IMR-90 (cell line): ENCODE measurements around the gene SELENOO. TPM values are rescaled to one million over a fixed set of nuclear protein-coding genes. Genes with fewer than 3 reads are reported as not detected.

Experiments
- ATAC-seq: fragments of 200-7000 bp; cut with Tn5 transposase; 2 replicates; pipeline ENCODE4 v1.9.1; 2020; ENCODE audit warnings: low read depth, mild to moderate bottlenecking, moderate library complexity
- Bru-seq: library from RNA; stranded (reverse); fragments of 400-500 nt; gene quantifications from one replicate; lab custom pipeline; 2021; lab: Mats Ljungman, UMichigan
- BruChase-seq, 2 experiments: library from RNA; stranded (reverse); fragments of 400-500 nt; gene quantifications; one replicate each; lab custom pipeline; 2021; lab: Mats Ljungman, UMichigan
- BruUV-seq: library from RNA; stranded (reverse); fragments of 400-500 nt; replicated peaks from 2 replicates; lab custom pipeline; 2021; lab: Mats Ljungman, UMichigan
- CTCF ChIA-PET: fragments of 300-600 bp; formaldehyde crosslinking; extraction: SDS; loops from one replicate; lab custom pipeline; 2021; ENCODE audit warnings: antibody characterized with exemption; lab: Yijun Ruan, JAX
- POLR2A ChIA-PET: fragments of 300-600 bp; sonication (Branson Sonifier 250); formaldehyde crosslinking; loops from one replicate; lab custom pipeline; 2022; ENCODE audit warnings: antibody characterized with exemption; ENCODE audit not compliant: unreplicated experiment; lab: Charles Lee
- DNase-seq: peaks from one replicate; pipeline ENCODE4 v3.0.0; 2013
- H2AFZ ChIP-seq: replicated peaks from 2 replicates; pipeline ENCODE3; 2013; ENCODE audit warnings: low read length, mild to moderate bottlenecking; ENCODE audit not compliant: poor library complexity
- H2AK5ac ChIP-seq: 2 replicates; pipeline ENCODE4 v1.6.1; 2013; ENCODE audit warnings: low read depth, low read length, inconsistent platforms
- H2AK9ac ChIP-seq: replicated peaks from 2 replicates; pipeline ENCODE3; 2013; ENCODE audit warnings: mild to moderate bottlenecking, low read depth, low read length, moderate library complexity; ENCODE audit not compliant: poor library complexity
- H2BK120ac ChIP-seq: 2 replicates; pipeline ENCODE4 v1.6.1; 2013; ENCODE audit warnings: low read depth, low read length, inconsistent platforms
- H2BK15ac ChIP-seq: 3 replicates; pipeline ENCODE4 v1.6.1; 2013; ENCODE audit warnings: low read depth, low read length, inconsistent platforms
- H2BK20ac ChIP-seq: 2 replicates; pipeline ENCODE4 v1.6.1; 2013; ENCODE audit warnings: low read depth, mild to moderate bottlenecking, inconsistent platforms, low read length, moderate library complexity
- H2BK5ac ChIP-seq: 2 replicates; pipeline ENCODE4 v1.6.1; 2013; ENCODE audit warnings: mild to moderate bottlenecking, low read depth, low read length, inconsistent platforms; ENCODE audit not compliant: poor library complexity, severe bottlenecking
- H3K14ac ChIP-seq: replicated peaks from 2 replicates; pipeline ENCODE4 v1.6.1; 2013; ENCODE audit warnings: low read depth, low read length, inconsistent platforms
- H3K18ac ChIP-seq: 2 replicates; pipeline ENCODE4 v1.6.1; 2013; ENCODE audit warnings: low read depth, low read length, control low read depth
- H3K23ac ChIP-seq: 2 replicates; pipeline ENCODE4 v1.6.1; 2013; ENCODE audit warnings: low read depth, low read length, inconsistent platforms
- H3K27ac ChIP-seq: 2 replicates; pipeline ENCODE4 v1.5.1; 2013; ENCODE audit warnings: mild to moderate bottlenecking, control low read depth, low read length; ENCODE audit not compliant: insufficient read depth
- H3K27me3 ChIP-seq: 2 replicates; pipeline ENCODE4 v1.6.1; 2013; ENCODE audit warnings: low read length; ENCODE audit not compliant: control insufficient read depth, insufficient read depth
- H3K36me3 ChIP-seq: 2 replicates; pipeline ENCODE4 v1.6.1; 2013; ENCODE audit warnings: low read length, mixed read lengths; ENCODE audit not compliant: control insufficient read depth, insufficient read depth
- H3K4ac ChIP-seq: 2 replicates; pipeline ENCODE4 v1.6.1; 2013; ENCODE audit warnings: low read depth, low read length, inconsistent platforms
- H3K4me1 ChIP-seq: 2 replicates; pipeline ENCODE4 v1.6.1; 2013; ENCODE audit warnings: low read length, mixed read lengths; ENCODE audit not compliant: control insufficient read depth, insufficient read depth
- H3K4me2 ChIP-seq: 2 replicates; pipeline ENCODE4 v1.6.1; 2013; ENCODE audit warnings: low read depth, mild to moderate bottlenecking, control low read depth, low read length, moderate library complexity
- H3K4me3 ChIP-seq: 2 replicates; pipeline ENCODE4 v1.5.1; 2013; ENCODE audit warnings: low read depth, mild to moderate bottlenecking, control low read depth, low read length, moderate library complexity; ENCODE audit not compliant: insufficient read depth
- H3K56ac ChIP-seq: 2 replicates; pipeline ENCODE4 v1.6.1; 2013; ENCODE audit warnings: low read length, inconsistent platforms; ENCODE audit not compliant: insufficient read depth; ENCODE audit errors: extremely low read depth
- H3K79me1 ChIP-seq, 2 experiments: 2 replicates each; pipeline ENCODE4 v1.6.1; 2013; ENCODE audit warnings: low read length in 2 of 2, inconsistent platforms in 1 of 2, low read depth in 1 of 2
- H3K9ac ChIP-seq: 2 replicates; pipeline ENCODE4 v1.6.1; 2013; ENCODE audit warnings: low read depth, low read length, control low read depth
- H3K9me1 ChIP-seq: 2 replicates; pipeline ENCODE4 v1.6.1; 2013; ENCODE audit warnings: low read length, inconsistent platforms; ENCODE audit not compliant: insufficient read depth
- H3K9me3 ChIP-seq: 2 replicates; pipeline ENCODE4 v1.6.1; 2013; ENCODE audit warnings: low read length; ENCODE audit not compliant: control insufficient read depth, insufficient read depth
- H4K20me1 ChIP-seq: 2 replicates; pipeline ENCODE4 v1.6.1; 2013; ENCODE audit warnings: low read length, inconsistent platforms; ENCODE audit not compliant: insufficient read depth
- H4K5ac ChIP-seq: 2 replicates; pipeline ENCODE4 v1.6.1; 2013; ENCODE audit warnings: mild to moderate bottlenecking, low read depth, low read length, control low read depth
- H4K8ac ChIP-seq, 2 experiments: 2 replicates each; pipeline ENCODE4 v1.6.1; 2013; ENCODE audit warnings: low read depth in 2 of 2, low read length in 2 of 2, control low read depth in 1 of 2, inconsistent platforms in 1 of 2
- H4K91ac ChIP-seq: 2 replicates; pipeline ENCODE4 v1.6.1; 2013; ENCODE audit warnings: low read depth, low read length, inconsistent platforms; ENCODE audit not compliant: insufficient read depth
- ELK1 ChIP-seq: fragments of 150-350 bp; IDR thresholded peaks from 2 replicates; pipeline ENCODE4 v1.6.1; 2016; ENCODE audit warnings: low read depth, mild to moderate bottlenecking, low read length, moderate library complexity, borderline replicate concordance
- MAZ ChIP-seq: IDR thresholded peaks from 2 replicates; pipeline ENCODE4 v1.6.1; 2012; ENCODE audit warnings: low read depth, mild to moderate bottlenecking, low read length, improper control_type of control experiment, moderate library complexity, borderline replicate concordance
- POLR2A ChIP-seq: IDR thresholded peaks from 2 replicates; pipeline ENCODE4 v1.6.1; 2012; ENCODE audit warnings: mild to moderate bottlenecking, low read depth, low read length
- USF2 ChIP-seq: fragments of 150-350 bp; IDR thresholded peaks from 2 replicates; pipeline ENCODE4 v1.6.1; 2017; ENCODE audit warnings: mild to moderate bottlenecking, antibody characterized with exemption, low read length, low read depth
- WGBS, 2 experiments: methylation state at CpG; one replicate each; pipeline versions ENCODE4 v1.1.5 to v1.1.7; 2013; ENCODE audit warnings: missing lambda C conversion rate in 2 of 2; ENCODE audit not compliant: insufficient read length in 1 of 2; ENCODE audit errors: extremely low coverage in 2 of 2; 5-methylcytosine and 5-hydroxymethylcytosine counted together
- dilution Hi-C: fragments of 300-500 bp; cut with HindIII; formaldehyde crosslinking; loops from one replicate; pipeline ENCODE4 v1.14.3; 2018; ENCODE audit warnings: low sequenced_read_pairs; ENCODE audit not compliant: unreplicated experiment
- in situ Hi-C: fragments of 300-500 bp; cut with MboI; formaldehyde crosslinking; loops from 3 replicates; pipeline ENCODE4 v1.14.3; 2019; ENCODE audit warnings: low sequenced_read_pairs, inconsistent platforms, mixed read lengths
- intact Hi-C: fragments of 100-400 bp; cut with micrococcal nuclease; formaldehyde crosslinking; loops from 2 replicates; pipeline ENCODE4 v1.10.0; 2022
- long read RNA-seq: library from polyadenylated mRNA; unstranded; transcript quantifications from one replicate; pipeline ENCODE4 v2.0.0, GENCODE V29; 2021; ENCODE audit not compliant: unreplicated experiment
- polyA plus RNA-seq, 3 experiments: library from polyadenylated mRNA; depleted of rRNA; stranded (reverse); fragments of >200 nt; gene quantifications; 2 replicates each; pipeline ENCODE4 v1.2.3, GENCODE V29; 2012; ENCODE audit warnings: low replicate concordance in 1 of 3
- total RNA-seq: library from RNA; depleted of rRNA; stranded (reverse); fragments of >200 nt; gene quantifications from 2 replicates; pipeline ENCODE4 v1.2.3, GENCODE V29; 2012; rRNA removed

SELENOO gene
- total RNA-seq (10.3 and 10.4 TPM in 2 replicates), polyA plus RNA-seq (2012; rRNA removed) (21.4 and 22.9 TPM in 2 replicates), Bru-seq, nascent RNA (percentile 78 among the genes with signal in this experiment), BruChase-seq, experiment 1, labeled RNA remaining after a 6-hour chase (percentile 90 among the genes with signal in this experiment), BruChase-seq, experiment 2, labeled RNA remaining after a 2-hour chase (percentile 89 among the genes with signal in this experiment)
- 16.7 and 25.0 TPM in 2 replicates for polyA plus RNA-seq (2012; cell fraction: cytosol; rRNA removed)
- 94.1 and 274 TPM in 2 replicates for polyA plus RNA-seq (2012; cell fraction: nucleus; rRNA removed; ENCODE audit: low replicate concordance)
- long read RNA-seq, transcript SELENOO-201 (9 exons, 2,315 nt): major isoform, 40 of 68 reads
- long read RNA-seq, partial matches to known transcripts: 11 of 68 reads
- long read RNA-seq, other reads (novel, unspliced or antisense): 17 of 68 reads

GRCh38 chr22:50200461-50201190 is at the start of gene SELENOO:
TSS of gene SELENOO (plus strand) at chr22:50201011. CDS start at chr22:50201037, 26 bp downstream.
- H3K9me3 ChIP-seq: no peaks in the 10 kb centered on the region
- 0 out of 2 replicates have a peak within 1 kb of the TSS, but pooled peaks have one; percentile 11 for H3K56ac ChIP-seq
- peak within 1 kb of the TSS; percentile 31 for H3K23ac ChIP-seq
- no peaks in the 10 kb centered on the region for H3K27me3 ChIP-seq
- H4K91ac ChIP-seq: no peak within 1 kb of the TSS
- peak within 1 kb of the TSS; percentile 95 for H2AFZ ChIP-seq
- no TSS peak for BruUV-seq
- H3K9me1 ChIP-seq: 0 out of 2 replicates have a peak, but pooled peaks cover 2% of the 10 kb centered on the region
- H2BK20ac ChIP-seq: no peak within 1 kb of the TSS
- H3K4me3 ChIP-seq: peak within 1 kb of the TSS; percentile 92
- in situ Hi-C loops: loop anchor here (25.0 kb wide), 1 partner anchor 388 kb away; no protein-coding TSS in a partner anchor
- H2BK15ac ChIP-seq: no peak within 1 kb of the TSS
- no peak within 1 kb of the TSS for H4K5ac ChIP-seq
- no peak within 1 kb of the TSS for H3K18ac ChIP-seq
- peaks cover 18% of the 10 kb centered on the region for H3K36me3 ChIP-seq
- POLR2A ChIA-PET: no interaction called here
- H2AK9ac ChIP-seq: peak within 1 kb of the TSS; percentile 96
- ATAC-seq: peak; percentile 92
- peak within 1 kb of the TSS; percentile 42; the same call in 1 of the 2 replicates for H3K4ac ChIP-seq
- dilution Hi-C loops: no loop called here
- H3K4me2 ChIP-seq: peak within 1 kb of the TSS; percentile 93
- peaks cover 4% of the 10 kb centered on the region; the same call in 1 of the 2 replicates for H3K4me1 ChIP-seq
- WGBS, 2 experiments: 0% methylated on average over 79 of the region's 105 CpGs; no CpG with 5 or more reads in 1 of the 2 experiments
- no peak within 1 kb of the TSS for H3K14ac ChIP-seq
- H3K27ac ChIP-seq: peak within 1 kb of the TSS; percentile 68; the same call in 1 of the 2 replicates
- no peak within 1 kb of the TSS for H2BK120ac ChIP-seq
- CTCF ChIA-PET: no interaction called here
- no peak within 1 kb of the TSS for H2AK5ac ChIP-seq
- peaks cover 8% of the 10 kb centered on the region for H4K20me1 ChIP-seq
- H2BK5ac ChIP-seq: peak within 1 kb of the TSS; percentile 56
- intact Hi-C loops: loop anchor here (10.0 kb wide), 1 partner anchor 226 kb away; no protein-coding TSS in a partner anchor
- H3K79me1 ChIP-seq: peaks cover 41 to 44% of the 10 kb centered on the region in 2 experiments
- 0 out of 4 replicates have a peak within 1 kb of the TSS, but pooled peaks of 1 of the 2 experiments have one; percentile 65 for H4K8ac ChIP-seq
- peak; percentile 77 for DNase-seq
- peak within 1 kb of the TSS; percentile 75 for H3K9ac ChIP-seq
- TF ChIP-seq MAZ (peak; percentile 81; the same call in 1 of the 2 replicates), ELK1 (no peak), USF2 (peak; percentile 45; the same call in 1 of the 2 replicates), POLR2A (peak; percentile 62; the same call in 1 of the 2 replicates)
